HUDEP-2 (cell line): ENCODE data around the gene RB1.

Experiments
- DNase-seq, 76 experiments: peaks; one replicate each; lab custom pipeline; 2025; ENCODE audit not compliant: unreplicated experiment in 76 of 76; lab: John Stamatoyannopoulos, UW

The RB1 gene

GRCh38 chr13:48443442-48444208 is 140.1 kb downstream of the RB1 start:
- DNase-seq: no peak

- DNase-seq: no peak
These were observed 142.9 kb downstream of the RB1 start for GRCh38 chr13:48446464-48446863.

GRCh38 chr13:48448285-48448958 is 144.9 kb downstream of the RB1 start:
- no peak for DNase-seq

- no peak for DNase-seq
These were observed 145.5 kb downstream of the RB1 start for GRCh38 chr13:48448959-48449614.

- no peak for DNase-seq
These were observed 146.1 kb downstream of the RB1 start for GRCh38 chr13:48449656-48450055.

GRCh38 chr13:48451196-48451595 is 147.6 kb downstream of the RB1 start:
- DNase-seq: peak in 1 of 76 experiments; percentile 12

- no peak for DNase-seq
These were observed 153.0 kb downstream of the RB1 start for GRCh38 chr13:48456546-48456945.

GRCh38 chr13:48457578-48458242 is 154.2 kb downstream of the RB1 start:
- DNase-seq: no peak

GRCh38 chr13:48475230-48475629 is 171.7 kb downstream of the RB1 start:
- no peak for DNase-seq

- no peak for DNase-seq
These were observed 172.7 kb downstream of the RB1 start for GRCh38 chr13:48476215-48476614.

GRCh38 chr13:48476686-48477085 is 173.1 kb downstream of the RB1 start:
- no peak for DNase-seq

GRCh38 chr13:48477191-48477855 is 173.8 kb downstream of the RB1 start:
- no peak for DNase-seq

GRCh38 chr13:48478391-48478790 is 174.8 kb downstream of the RB1 start:
- DNase-seq: no peak

- DNase-seq: no peak
These were observed 180.0 kb downstream of the RB1 start for GRCh38 chr13:48483575-48483974.

GRCh38 chr13:48485432-48485831 is 181.9 kb downstream of the RB1 start:
- DNase-seq: no peak

GRCh38 chr13:48486362-48486761 is 182.8 kb downstream of the RB1 start:
- no peak for DNase-seq

- DNase-seq: no peak
These were observed 183.3 kb downstream of the RB1 start for GRCh38 chr13:48486836-48487235.

- DNase-seq: no peak
These were observed 184.4 kb downstream of the RB1 start for GRCh38 chr13:48487968-48488367.

- no peak for DNase-seq
These were observed 185.4 kb downstream of the RB1 start for GRCh38 chr13:48488995-48489394.

- no peak for DNase-seq
These were observed 186.1 kb downstream of the RB1 start for GRCh38 chr13:48489666-48490065.

GRCh38 chr13:48490241-48490640 is 186.7 kb downstream of the RB1 start:
- DNase-seq: no peak
